CD4-positive, alpha-beta T cell treated with Interleukin-21 for 1 hour (primary cell): Measurements from ENCODE around the gene SLC38A9.
"Not testable (repeated sequence)": the region's sequence is repeated elsewhere in the genome, so short reads cannot be mapped to it uniquely, and the experiment has no call there.

Source experiments
- DNase-seq: peaks from one replicate; pipeline ENCODE4 v3.0.0-alpha.2; 2020

Gene SLC38A9

GRCh38 chr5:55712023-55712859, at the start of gene SLC38A9:
Gene SLC38A9, minus strand, starts transcription at chr5:55712324. Its CDS starts 14,366 bp downstream, at chr5:55697958.
- DNase-seq = peak; percentile 92

DNA sequence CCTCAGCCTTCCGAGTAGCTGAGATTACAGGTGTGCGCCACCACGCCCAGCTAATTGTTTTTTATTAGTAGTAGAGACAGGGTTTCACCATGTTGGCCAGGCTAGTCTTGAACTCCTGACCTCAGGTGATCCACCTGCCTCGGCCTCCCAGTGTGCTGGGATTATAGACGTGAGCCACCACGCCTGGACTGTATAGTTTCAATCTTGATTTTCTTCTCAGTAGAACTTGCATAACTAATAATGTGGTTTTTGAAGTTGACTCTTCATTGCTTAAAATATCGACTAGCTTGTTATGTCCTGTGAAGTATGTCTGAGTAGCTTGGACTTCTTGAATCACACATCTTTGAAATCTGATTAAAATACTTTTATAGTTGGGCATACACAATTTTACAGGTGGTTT, 49.6 kb upstream of the SLC38A9 start:
- not testable (repeated sequence) for DNase-seq

GRCh38 chr5:55758714-55759113, 46.6 kb upstream of the SLC38A9 start:
- DNase-seq = no peak

DNA sequence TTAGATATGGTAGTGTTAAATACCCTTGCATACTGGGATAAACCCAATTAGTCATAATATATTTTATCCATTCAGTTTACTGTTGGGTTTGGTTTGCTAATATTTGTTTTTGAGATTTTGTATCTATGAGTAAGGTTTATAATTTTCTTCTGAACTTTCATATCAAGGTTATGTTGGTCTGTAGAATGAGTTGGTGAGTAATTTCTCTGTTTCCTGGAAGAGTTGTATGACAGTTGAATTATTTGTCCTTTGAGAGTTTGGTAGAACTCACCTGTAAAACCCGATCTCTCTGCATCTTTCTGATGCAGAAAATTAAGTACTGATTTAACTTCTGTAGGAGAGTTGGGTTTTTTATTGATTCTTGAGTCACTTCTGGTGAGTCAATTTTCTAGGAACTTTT, 46.1 kb upstream of the SLC38A9 start:
- no peak for DNase-seq

DNA sequence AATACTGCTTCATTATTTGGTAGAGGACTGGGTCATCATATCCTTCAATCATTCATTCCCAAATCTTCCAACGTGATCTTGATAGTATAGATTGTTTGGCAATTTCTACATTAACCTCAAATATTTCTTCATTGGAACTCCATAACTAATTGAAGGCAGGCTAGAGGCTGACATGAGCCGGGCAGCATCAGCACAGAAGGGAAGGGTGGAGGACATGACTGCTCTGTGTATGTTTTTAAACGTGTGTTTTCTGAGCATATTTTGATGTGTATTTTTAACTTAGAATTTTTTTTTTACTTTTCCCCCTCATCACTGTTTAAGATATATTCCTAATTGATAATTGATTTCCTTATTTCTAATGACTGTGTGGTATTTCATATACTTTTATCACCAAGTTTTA, 38.4 kb upstream of the SLC38A9 start:
- DNase-seq = no peak

DNA sequence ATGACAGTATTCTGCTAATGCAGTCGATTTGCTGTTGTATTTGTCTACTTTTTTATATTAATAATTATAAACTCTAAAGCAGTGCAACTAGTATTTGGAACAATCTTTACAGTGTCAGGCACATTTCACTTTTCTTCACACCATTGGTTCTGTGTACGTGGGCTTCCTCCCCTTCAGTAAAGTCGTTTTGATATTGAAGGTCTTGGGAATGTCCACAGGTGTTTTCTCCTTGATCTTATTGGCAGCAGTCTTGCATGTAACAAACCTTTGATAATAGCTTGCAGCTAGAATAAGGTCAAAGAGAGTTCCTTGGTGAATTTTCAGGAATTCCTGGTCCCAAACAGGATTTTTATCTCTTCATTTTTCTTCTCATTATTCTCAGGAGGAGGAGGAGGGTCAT, 37.9 kb upstream of the SLC38A9 start:
- DNase-seq = no peak

GRCh38 chr5:55749387-55749786, 37.3 kb upstream of the SLC38A9 start:
- DNase-seq = no peak

DNA sequence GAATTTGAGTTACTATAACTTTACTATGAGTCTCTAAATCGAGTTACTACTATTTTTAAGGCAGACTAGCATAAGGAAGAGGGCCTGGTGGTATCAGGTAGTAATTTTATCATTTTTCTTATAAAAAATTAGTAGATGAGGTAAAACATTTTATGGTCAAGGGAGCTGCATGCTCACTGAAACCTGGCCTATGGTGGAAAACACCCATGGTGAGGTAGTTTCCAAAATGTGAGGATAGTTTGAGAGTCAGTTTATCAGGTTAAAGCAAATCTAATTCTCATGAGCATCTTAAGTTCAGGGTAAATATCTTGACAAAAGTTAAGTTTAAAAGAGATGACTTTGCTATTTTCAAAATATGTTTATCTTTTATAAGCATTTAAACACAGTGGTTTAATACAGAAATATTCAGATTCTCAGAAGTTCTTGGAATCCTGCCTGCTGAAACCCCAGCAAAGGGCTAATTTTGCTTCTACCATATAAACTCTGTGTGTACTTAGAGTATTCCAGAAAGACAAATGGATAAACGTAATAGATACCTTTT, 35.7 kb upstream of the SLC38A9 start:
- DNase-seq = no peak

GRCh38 chr5:55742778-55743177, 30.7 kb upstream of the SLC38A9 start:
- no peak for DNase-seq

GRCh38 chr5:55737793-55738192, 25.7 kb upstream of the SLC38A9 start, which contains the start of gene DDX4:
Gene DDX4, plus strand, starts transcription at chr5:55738061. Its CDS starts 903 bp downstream, at chr5:55738964.
- no peak for DNase-seq

DNA sequence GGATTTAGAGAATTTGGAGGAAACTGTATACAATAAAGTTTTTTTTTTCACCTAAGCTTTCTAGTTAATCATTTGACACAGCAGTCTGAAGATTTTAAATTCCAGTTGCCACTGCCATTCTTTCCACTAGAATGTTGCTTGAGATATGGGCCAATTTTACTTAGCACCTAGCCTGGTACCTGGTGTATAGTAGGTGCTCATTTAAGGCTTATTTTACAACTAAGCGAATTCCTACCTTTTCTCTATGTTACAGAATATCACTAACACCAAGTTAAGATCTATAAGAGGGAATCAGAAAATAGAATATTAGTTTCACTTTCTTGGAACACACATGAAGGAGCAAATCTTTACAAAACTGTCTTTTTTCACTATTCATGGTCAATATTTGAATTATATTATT, 22.5 kb upstream of the SLC38A9 start:
- DNase-seq = no peak

- no peak for DNase-seq
These were observed 20.5 kb upstream of the SLC38A9 start for GRCh38 chr5:55732585-55732984.

- DNase-seq = no peak
These were observed 19.7 kb upstream of the SLC38A9 start for GRCh38 chr5:55731848-55732247.

DNA sequence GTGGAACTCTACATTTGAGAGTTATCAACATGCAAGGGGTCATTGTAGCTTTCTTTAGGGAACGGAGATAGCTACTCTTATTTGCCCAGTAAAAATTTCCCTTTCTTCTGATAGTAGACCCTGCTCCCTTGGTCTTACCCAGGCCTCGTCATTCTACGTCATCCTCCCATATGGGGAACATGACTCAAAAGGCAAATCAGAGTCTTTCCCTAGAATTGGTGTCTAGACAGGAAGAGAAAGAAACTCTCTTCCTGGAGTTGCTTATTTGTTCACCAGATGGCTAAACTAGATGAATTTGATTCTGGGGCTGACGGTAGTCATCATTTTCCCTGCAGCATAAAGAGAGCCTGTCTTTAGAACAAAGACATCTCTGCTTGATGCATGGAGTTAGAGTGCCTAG, 12.2 kb upstream of the SLC38A9 start:
- DNase-seq = no peak

- DNase-seq = no peak
These were observed 8.1 kb upstream of the SLC38A9 start for GRCh38 chr5:55720188-55720703.

DNA sequence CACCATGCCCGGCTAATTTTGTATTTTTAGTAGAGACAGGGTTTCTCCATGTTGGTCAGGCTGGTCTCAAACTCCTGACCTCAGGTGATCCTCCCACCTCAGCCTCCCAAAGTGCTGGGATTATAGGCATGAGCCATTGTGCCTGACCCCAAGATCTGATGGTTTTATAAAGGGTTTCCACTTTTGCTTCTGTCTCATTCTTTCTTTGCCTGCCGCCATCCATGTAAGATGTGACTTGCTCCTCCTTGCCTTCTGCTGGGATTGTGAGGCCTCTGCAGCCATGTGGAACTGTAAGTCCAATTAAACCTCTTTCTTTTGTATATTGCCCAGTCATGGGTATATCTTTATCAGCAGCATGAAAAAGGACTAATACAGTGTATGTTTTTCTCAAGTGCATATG, 6.9 kb upstream of the SLC38A9 start:
- not testable (repeated sequence) for DNase-seq

DNA sequence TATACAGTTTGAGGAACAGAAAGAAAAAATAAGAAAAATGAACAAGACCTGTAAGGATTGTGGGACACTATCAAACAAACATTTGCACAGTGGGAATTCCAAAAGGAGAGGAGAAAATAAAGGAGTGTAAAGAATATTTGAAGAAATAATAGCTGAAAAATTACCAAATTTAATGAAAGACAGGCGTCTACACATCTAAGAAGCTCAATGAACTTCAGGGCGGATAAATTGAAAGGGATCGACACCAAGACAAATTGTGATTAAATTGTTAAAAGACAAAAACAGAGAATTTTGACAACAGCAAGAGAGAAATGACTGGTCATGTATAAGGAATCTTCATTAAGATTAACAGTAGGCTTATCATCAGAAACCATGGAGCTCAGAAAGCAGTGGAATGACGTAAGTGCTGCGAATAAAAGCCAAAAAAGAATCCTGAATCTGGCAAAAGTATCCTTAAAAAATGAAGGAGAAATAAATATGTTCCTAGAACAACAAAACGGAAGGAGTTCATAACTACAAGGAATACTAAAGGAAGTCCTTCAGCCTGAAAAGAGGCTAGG, 3.5 kb upstream of the SLC38A9 start:
- DNase-seq = no peak

DNA sequence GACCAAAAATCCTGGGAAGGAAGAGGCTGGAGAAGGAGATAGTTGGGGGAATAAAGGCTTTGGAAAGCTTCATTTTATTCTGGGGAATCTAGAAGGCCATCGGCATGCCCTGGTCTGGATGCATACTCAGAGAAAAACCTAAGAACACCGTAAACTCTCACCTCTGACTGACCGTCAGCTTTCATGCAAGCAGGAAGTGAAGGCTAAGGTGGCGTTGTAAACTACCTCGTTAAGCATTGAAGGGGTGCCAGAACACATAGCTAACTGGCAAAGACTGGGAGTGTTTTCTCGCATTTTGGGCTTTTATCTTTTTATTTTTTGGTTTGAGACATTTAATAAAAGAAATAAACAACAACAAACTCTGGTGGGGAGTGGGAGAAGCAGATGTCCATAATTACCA, 2.6 kb upstream of the SLC38A9 start:
- DNase-seq = no peak

DNA sequence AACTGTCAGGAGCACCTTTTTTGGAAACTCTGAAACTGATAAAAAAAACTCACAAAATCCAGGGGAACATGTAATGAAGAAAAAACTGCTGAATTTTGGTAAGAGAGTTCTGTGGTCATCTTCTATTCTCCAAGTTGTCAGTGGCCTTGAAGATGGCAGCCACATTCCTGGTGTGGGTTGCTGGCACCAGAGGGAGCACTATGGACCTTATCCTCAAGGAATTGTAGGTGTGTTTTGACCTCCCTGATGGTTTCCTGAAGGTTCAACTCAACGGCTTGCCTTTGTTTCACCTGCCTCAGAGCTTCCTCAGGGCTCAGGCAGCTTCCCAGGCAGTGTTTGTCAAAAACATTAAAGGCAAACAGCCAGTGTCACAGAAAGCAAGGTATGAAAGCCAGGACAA, 2.2 kb upstream of the SLC38A9 start:
- no peak for DNase-seq

- DNase-seq = no peak
These were observed 1.7 kb upstream of the SLC38A9 start for GRCh38 chr5:55713871-55714270.

- DNase-seq = no peak
These were observed 559 bp downstream of the SLC38A9 start for GRCh38 chr5:55711507-55712022.

- no peak for DNase-seq
These were observed 3.4 kb downstream of the SLC38A9 start for GRCh38 chr5:55708732-55709131.

GRCh38 chr5:55706230-55706629, 5.9 kb downstream of the SLC38A9 start:
- DNase-seq = no peak
